Activated CD4-positive, alpha-beta T cell treated with anti-CD3 and anti-CD28 coated beads for 4 hours (primary cell): Measurements from ENCODE around the gene PTPRN2.

Experiments
- DNase-seq, 2 donors: peaks; one replicate each; pipeline ENCODE4 v3.0.0-alpha.2; 2020

PTPRN2 gene

DNA sequence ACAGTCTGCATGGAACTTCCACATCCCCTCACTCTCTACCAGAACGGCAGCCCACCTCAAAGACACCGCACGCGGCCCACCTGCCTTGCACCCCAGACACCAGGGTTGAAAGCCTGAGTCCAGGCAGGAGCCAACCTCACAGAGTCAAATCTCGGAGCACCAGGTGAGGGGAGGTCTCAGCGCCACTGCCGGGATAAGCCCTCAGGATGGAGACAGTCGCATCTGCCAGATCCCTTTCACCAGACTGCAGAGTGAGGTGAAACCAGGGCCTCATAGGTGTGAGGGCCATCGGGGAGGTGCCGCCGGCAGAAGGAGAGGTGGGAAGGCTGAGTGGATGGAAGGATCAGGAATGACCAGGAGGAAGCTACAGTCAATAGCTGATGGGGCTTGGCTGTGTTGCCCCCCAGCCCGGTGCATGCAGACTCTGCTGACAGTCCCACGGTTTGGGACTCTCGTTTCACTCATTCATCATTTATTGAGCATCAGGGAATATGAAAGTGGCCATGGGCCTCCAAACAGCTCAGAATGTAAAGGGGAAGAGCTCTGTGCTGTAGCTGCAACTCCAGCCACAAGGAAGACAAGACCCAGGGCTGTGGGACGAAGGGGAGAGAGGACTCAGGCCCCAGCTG, 315.0 kb downstream of the PTPRN2 start:
- DNase-seq = no peak

GRCh38 chr7:158272091-158272490, 315.5 kb downstream of the PTPRN2 start:
- no peak for DNase-seq

- DNase-seq = no peak
Observed at GRCh38 chr7:158271646-158272045, 316.0 kb downstream of the PTPRN2 start.

DNA sequence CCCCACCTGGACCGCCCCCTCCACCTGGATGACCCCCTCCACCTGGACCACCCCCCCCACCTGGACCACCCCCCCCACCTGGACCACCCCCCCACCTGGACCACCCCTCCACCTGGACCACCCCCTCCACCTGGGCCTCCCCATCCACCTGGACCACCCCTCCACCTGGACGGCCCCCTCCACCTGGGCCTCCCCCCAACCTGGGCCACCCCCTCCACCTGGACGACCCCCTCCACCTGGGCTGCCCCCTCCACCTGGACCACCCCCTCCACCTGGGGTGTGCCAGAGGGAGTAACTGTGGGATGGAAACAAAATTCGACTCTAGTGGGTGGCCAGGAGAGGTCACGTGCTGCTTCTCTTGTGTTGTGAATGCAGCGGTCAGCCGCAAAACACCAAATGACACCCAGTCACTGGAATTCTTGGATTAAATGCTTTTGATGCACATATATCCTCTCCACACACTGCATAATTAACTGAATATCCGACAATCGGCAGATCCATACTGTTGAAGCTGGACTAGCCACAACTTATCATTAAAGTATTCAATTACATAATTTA, 316.7 kb downstream of the PTPRN2 start:
- DNase-seq = no peak

DNA sequence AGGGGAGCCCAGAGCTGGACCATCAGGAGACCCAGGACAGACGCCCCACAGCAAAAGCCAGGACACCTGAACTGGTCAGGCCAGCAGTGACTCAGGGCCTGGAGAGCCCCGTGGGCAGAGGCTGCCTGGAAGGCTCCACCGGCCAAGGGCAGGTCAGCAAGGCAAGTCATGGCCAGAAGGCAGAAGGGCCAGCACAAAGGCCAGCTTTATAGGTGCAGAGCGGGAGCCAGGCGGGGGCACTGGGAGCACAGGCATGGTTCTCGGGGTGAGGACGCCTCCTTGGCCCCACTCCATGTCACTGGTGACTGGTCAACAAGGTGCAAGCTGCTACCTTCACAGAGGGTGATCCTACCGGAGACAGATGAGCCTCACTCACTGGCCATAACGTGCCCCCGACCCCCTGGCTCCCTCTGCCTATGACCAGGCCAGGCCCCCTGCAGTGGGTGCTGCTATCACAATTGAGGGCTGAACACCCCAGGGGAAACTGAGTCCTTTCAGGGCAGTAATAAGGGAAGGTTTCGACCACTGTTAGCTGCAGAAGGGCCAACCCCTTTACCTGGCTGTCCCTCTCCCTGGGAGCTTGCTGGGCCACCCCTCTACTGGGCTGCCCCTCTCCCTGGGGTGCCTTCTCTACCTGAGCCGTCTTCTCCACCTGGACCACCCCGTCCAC, 317.4 kb downstream of the PTPRN2 start:
- no peak for DNase-seq

- no peak for DNase-seq
Observed at GRCh38 chr7:158268816-158269535, 318.6 kb downstream of the PTPRN2 start.

DNA sequence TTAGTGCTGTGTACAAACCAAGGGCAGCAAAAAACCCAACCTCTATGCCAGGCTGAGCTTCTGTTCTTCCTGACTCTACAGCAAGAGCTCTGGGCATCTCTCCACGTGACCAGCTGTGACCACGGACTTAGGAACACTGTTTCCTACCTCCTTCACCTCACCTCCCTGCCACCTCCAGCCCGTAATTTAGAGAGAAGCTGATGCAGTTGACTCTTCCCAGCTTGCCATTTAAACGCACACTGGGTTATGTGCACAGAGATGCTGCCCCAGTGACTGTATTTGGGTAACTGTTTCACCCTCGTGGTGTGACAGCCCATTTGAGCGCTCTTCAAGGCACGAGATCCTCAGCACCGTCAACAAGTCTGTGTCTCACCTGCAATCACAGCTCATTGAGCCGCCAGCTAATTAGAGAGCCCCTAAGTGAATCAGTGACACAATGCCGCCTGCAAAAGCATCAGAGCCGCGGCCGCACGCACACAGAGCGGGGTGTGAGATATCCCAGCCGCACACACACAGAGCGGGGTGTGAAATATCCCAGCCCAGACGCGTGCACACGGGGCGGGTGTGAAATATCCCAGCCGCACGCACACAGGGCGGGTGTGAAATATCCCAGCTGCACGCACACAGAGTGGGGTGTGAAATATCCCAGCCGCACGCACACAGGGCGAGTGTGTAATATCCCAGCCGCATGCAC, 319.7 kb downstream of the PTPRN2 start:
- DNase-seq = no peak

- no peak for DNase-seq
Observed at GRCh38 chr7:158266817-158267741, 320.5 kb downstream of the PTPRN2 start.

GRCh38 chr7:158266426-158266816, 321.2 kb downstream of the PTPRN2 start:
- DNase-seq = no peak

GRCh38 chr7:158265743-158266080, 321.9 kb downstream of the PTPRN2 start:
- no peak for DNase-seq

GRCh38 chr7:158264881-158265742, 322.5 kb downstream of the PTPRN2 start:
- no peak for DNase-seq

- DNase-seq = no peak
Observed at GRCh38 chr7:158263964-158264748, 323.5 kb downstream of the PTPRN2 start.

DNA sequence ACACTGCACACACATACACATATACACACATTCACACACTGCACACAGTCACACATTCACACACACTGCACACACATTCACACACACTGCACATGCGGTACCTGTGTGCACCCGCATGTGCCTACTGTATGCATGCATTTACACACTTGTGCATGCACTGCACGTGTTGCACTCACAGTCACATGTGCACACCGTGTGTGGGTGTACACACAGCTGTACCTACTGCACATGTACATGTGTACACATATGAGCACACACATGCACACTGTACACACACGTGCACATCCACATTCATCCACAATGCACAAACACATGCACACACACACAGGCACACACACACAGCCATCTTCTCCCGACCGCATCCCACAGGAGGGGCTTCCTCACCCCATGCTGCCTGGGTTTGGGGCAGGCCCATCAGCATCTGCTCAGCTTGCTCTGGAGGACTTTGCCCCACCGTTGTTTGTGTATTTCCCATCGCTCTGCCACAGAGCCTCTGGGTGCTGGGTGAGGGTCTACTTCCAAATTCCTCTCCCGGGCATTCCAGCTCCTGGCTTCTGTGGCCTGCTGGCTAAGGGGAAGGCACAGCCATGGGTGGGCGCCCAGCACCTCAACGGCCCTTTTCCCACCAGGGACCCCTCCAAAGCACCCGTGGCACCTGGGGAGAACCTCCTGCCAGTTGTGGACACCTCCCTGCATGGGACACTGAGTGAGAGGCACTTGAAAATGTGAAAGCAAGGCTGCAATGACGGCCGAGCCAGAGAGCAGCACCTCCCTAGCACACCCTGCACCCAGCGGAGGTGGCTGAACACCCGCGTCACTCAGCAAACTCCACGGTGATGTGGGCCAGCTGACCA, 324.3 kb downstream of the PTPRN2 start:
- no peak for DNase-seq

- no peak for DNase-seq
Observed at GRCh38 chr7:158262284-158263109, 325.1 kb downstream of the PTPRN2 start.

- DNase-seq = no peak
Observed at GRCh38 chr7:158261362-158262235, 326.0 kb downstream of the PTPRN2 start.

DNA sequence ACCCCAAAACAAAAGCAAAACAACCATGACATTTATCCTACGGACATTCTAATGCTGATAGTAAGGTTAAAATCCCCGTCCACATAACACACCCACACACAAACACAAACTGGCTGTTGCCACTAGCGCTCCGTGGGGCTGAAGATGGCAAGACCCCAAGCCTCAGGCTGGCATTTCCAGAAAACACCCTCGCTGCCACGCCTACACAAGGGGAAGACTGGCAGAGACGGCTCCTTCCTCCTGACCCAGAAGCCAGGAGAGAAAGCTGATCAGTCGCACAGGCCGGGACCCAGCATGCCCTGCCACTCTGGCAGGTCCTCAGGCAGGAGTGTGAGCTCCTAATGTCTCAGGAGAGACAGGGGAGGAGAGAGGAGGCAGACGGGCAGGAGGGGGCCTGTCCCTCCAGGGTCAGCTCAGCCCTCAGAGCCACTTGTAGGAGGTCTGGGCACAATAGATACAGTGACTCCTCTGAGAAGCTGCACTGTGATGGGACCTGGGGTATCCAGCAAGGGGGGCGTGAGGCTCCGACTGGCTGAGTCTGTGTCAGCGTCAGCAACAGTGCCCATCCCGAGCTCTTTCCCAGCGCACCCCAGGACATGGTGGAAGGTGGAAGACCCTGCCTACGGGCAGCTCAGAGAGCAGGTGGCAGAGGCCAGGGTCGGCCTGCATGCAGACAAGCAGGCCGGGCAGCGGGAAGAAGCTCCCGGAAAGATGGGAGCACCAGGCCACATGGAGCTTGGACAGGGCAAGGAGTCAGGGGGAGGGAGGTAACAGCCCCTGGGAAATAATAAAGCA, 326.9 kb downstream of the PTPRN2 start:
- DNase-seq = no peak
